Karpas-422 (cell line): ENCODE results near the gene DCHS1. TPM values are rescaled to one million over a fixed set of nuclear protein-coding genes. Genes with fewer than 3 reads are reported as not detected.

ENCODE experiments used
- DNase-seq: peaks from one replicate; pipeline ENCODE4 v3.0.0-alpha.2; 2015
- H2AFZ ChIP-seq: fragments of 200-600 bp; sonication (generic); 2 replicates; pipeline ENCODE4 v1.6.1; 2014; ENCODE audit warnings: antibody characterized with exemption, low read length, mixed read lengths
- H3K27ac ChIP-seq: fragments of 200-600 bp; sonication (generic); 2 replicates; pipeline ENCODE4 v1.5.1; 2014; ENCODE audit warnings: mild to moderate bottlenecking, low read length, moderate library complexity
- H3K27me3 ChIP-seq: fragments of 200-600 bp; sonication (generic); 2 replicates; pipeline ENCODE4 v1.6.1; 2014; ENCODE audit warnings: low read length, mixed read lengths
- H3K36me3 ChIP-seq: fragments of 200-600 bp; sonication (generic); 2 replicates; pipeline ENCODE4 v1.6.1; 2014; ENCODE audit warnings: low read length, mixed read lengths; ENCODE audit not compliant: insufficient read depth
- H3K4me1 ChIP-seq: fragments of 200-600 bp; sonication (generic); 2 replicates; pipeline ENCODE4 v1.6.1; 2014; ENCODE audit warnings: mild to moderate bottlenecking, low read length, mixed read lengths
- H3K4me2 ChIP-seq: fragments of 200-600 bp; sonication (generic); 2 replicates; pipeline ENCODE4 v1.6.1; 2014; ENCODE audit warnings: low read length, low read depth, mild to moderate bottlenecking; ENCODE audit not compliant: poor library complexity, severe bottlenecking
- H3K4me3 ChIP-seq: fragments of 200-600 bp; sonication (generic); 2 replicates; pipeline ENCODE4 v1.5.1; 2014; ENCODE audit warnings: mild to moderate bottlenecking, antibody characterized with exemption, low read length, mixed read lengths
- H3K79me2 ChIP-seq: fragments of 200-600 bp; sonication (generic); 2 replicates; pipeline ENCODE4 v1.6.1; 2014; ENCODE audit warnings: mild to moderate bottlenecking, low read length, mixed read lengths
- H3K9ac ChIP-seq: fragments of 200-600 bp; sonication (generic); 2 replicates; pipeline ENCODE4 v1.6.0; 2014; ENCODE audit warnings: low read length
- H3K9me2 ChIP-seq: fragments of 200-600 bp; sonication (generic), shearing (Covaris generic); replicated peaks from 2 replicates; pipeline ENCODE4 v1.6.0; 2014; ENCODE audit warnings: mild to moderate bottlenecking, low read length, moderate library complexity; ENCODE audit not compliant: insufficient read depth
- H3K9me3 ChIP-seq: fragments of 300-700, 200-600 bp; sonication (generic); 2 replicates; pipeline ENCODE4 v1.6.1; 2014; ENCODE audit warnings: low read length, mixed read lengths
- H4K20me1 ChIP-seq: fragments of 200-600 bp; sonication (generic); 2 replicates; pipeline ENCODE4 v1.6.1; 2014; ENCODE audit warnings: mild to moderate bottlenecking, antibody characterized with exemption, low read length, low read depth; ENCODE audit not compliant: insufficient read depth
- total RNA-seq: library from RNA; depleted of rRNA; stranded (reverse); fragments of >200 nt; shearing (Covaris generic); gene quantifications from 2 replicates; pipeline ENCODE4 v1.2.3, GENCODE V29; 2014; ENCODE audit warnings: low replicate concordance

The DCHS1 gene
- total RNA-seq, 1 experiment from 2014 or later: 0.04 TPM

GRCh38 chr11:6612213-6613041, 43.2 kb downstream of the DCHS1 start, which contains the start of gene TAF10:
Gene TAF10 (minus strand): TSS chr11:6612216. CDS start chr11:6612189, 27 bp downstream.
- Histone ChIP-seq H4K20me1 (no peaks in the 10 kb centered on the region; the same call in 1 of the 2 replicates), H3K9me2 (no peaks in the 10 kb centered on the region), H3K9ac (peak within 1 kb of the TSS; percentile 91), H3K4me2 (peak within 1 kb of the TSS; percentile 84), H3K4me1 (peaks cover 33% of the 10 kb centered on the region), H3K36me3 (peaks cover 24% of the 10 kb centered on the region), H3K4me3 (peak within 1 kb of the TSS; percentile 75), H3K79me2 (peaks cover 27% of the 10 kb centered on the region), H2AFZ (peak within 1 kb of the TSS; percentile 6; the same call in 1 of the 2 replicates), H3K9me3 (no peaks in the 10 kb centered on the region), H3K27me3 (no peaks in the 10 kb centered on the region), H3K27ac (peak within 1 kb of the TSS; percentile 84)
- peak; percentile 97 for DNase-seq

DNA sequence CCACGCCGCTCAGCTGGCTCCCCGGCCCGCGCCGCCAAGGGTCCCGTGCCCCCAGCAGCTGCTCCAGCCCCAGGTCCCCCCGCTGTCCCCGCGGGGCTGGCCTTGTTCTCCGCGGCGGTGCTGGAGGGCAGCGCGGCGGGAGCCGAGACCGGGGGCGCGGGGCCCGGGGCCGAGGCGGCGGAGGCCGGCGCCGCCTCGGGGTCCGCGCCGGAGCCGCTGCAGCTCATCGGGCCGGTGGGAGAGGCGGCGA, 43.7 kb downstream of the DCHS1 start:
- Histone ChIP-seq H3K36me3 (peaks cover 24% of the 10 kb centered on the region), H2AFZ (no peak overlapping the region)

DNA sequence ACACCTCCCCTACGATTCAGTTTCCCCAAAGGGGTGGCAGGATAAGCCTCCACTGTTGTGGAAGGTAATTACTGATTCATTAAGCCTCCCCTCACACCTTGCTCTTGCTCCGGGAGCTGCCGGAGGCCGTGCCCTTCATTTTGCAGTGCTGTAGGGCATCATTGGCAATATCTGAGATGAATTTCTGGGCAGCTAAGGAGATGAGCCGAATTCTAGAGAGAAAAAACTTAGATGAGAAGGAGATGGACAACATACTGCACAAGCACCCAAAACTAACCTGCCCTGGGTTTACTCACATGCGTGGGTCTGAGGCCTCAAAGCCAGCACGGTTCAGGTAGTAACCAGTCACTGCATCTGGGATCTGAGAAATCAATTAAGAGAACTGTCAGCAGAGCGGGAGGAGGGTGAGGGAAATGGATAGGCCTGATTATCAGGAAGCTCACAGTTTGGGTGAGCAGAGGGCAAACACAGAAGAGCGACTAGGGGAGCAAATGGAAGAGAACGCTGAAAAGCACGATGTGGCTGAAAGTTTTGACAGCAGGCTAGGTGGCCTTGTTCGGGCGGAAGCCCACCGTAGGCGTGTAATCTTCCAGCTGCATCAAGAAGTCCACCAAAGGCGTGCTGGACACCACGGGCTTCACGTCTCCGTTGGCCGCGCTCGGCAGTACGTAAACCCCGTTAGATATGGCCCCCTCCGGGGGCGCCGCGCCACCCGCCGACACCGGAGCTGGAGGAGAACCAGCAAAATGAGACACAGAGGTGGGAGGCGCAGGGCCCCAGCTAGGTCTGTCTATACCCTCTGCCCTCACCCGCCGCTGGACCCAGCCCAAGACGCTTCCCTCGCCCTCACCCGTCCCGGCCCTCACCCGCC, 44.3 kb downstream of the DCHS1 start:
- DNase-seq: peak; percentile 58
- H3K4me3 ChIP-seq: peak overlapping the region; percentile 75
- no peaks in the 10 kb centered on the region for H3K9me2 ChIP-seq
- peaks cover 44% of the 10 kb centered on the region for H3K4me1 ChIP-seq
- H4K20me1 ChIP-seq: no peaks in the 10 kb centered on the region; the same call in 1 of the 2 replicates
- no peak overlapping the region; the same call in 1 of the 2 replicates for H3K27ac ChIP-seq
- peaks cover 24% of the 10 kb centered on the region for H3K36me3 ChIP-seq
- no peaks in the 10 kb centered on the region for H3K9me3 ChIP-seq
- H3K9ac ChIP-seq: peak overlapping the region; percentile 91
- peak overlapping the region; percentile 84 for H3K4me2 ChIP-seq
- H3K27me3 ChIP-seq: no peaks in the 10 kb centered on the region
- H2AFZ ChIP-seq: no peak overlapping the region
- H3K79me2 ChIP-seq: peaks cover 38% of the 10 kb centered on the region

More for the DNA sequence above, 43.7 kb downstream of the DCHS1 start:
- Histone ChIP-seq H3K27me3 (no peaks in the 10 kb centered on the region), H3K4me3 (peak overlapping the region; percentile 75), H3K9ac (peak overlapping the region; percentile 91), H4K20me1 (no peaks in the 10 kb centered on the region; the same call in 1 of the 2 replicates), H3K79me2 (peaks cover 32% of the 10 kb centered on the region), H3K9me2 (no peaks in the 10 kb centered on the region), H3K4me2 (peak overlapping the region; percentile 84), H3K27ac (no peak overlapping the region; the same call in 1 of the 2 replicates), H3K9me3 (no peaks in the 10 kb centered on the region), H3K4me1 (peaks cover 39% of the 10 kb centered on the region)
- no peak for DNase-seq

GRCh38 chr11:6610591-6610990, 45.0 kb downstream of the DCHS1 start:
- Histone ChIP-seq H3K27ac (no peak overlapping the region), H3K9ac (peak overlapping the region; percentile 91), H3K4me2 (peak overlapping the region; percentile 84), H3K27me3 (no peaks in the 10 kb centered on the region), H3K9me3 (no peaks in the 10 kb centered on the region), H4K20me1 (no peaks in the 10 kb centered on the region; the same call in 1 of the 2 replicates), H3K9me2 (no peaks in the 10 kb centered on the region), H3K79me2 (peaks cover 43% of the 10 kb centered on the region), H3K4me3 (peak overlapping the region; percentile 75; the same call in 1 of the 2 replicates), H3K4me1 (peaks cover 52% of the 10 kb centered on the region), H2AFZ (no peak overlapping the region), H3K36me3 (peaks cover 24% of the 10 kb centered on the region)
- no peak for DNase-seq

- Histone ChIP-seq H3K4me1 (peaks cover 62% of the 10 kb centered on the region), H4K20me1 (no peaks in the 10 kb centered on the region; the same call in 1 of the 2 replicates), H3K9me2 (no peaks in the 10 kb centered on the region), H3K27ac (no peak overlapping the region), H3K9me3 (no peaks in the 10 kb centered on the region), H3K9ac (no peak overlapping the region), H3K27me3 (no peaks in the 10 kb centered on the region), H2AFZ (no peak overlapping the region), H3K4me2 (no peak overlapping the region), H3K79me2 (peaks cover 53% of the 10 kb centered on the region), H3K36me3 (peaks cover 24% of the 10 kb centered on the region), H3K4me3 (no peak overlapping the region)
- DNase-seq: no peak
These were observed 46.0 kb downstream of the DCHS1 start for GRCh38 chr11:6609502-6610015.

- H4K20me1 ChIP-seq: no peaks in the 10 kb centered on the region; the same call in 1 of the 2 replicates
- peaks cover 64% of the 10 kb centered on the region for H3K4me1 ChIP-seq
- no peak overlapping the region for H3K4me3 ChIP-seq
- no peaks in the 10 kb centered on the region for H3K27me3 ChIP-seq
- H3K9ac ChIP-seq: no peak overlapping the region
- peaks cover 24% of the 10 kb centered on the region for H3K36me3 ChIP-seq
- no peak for DNase-seq
- no peak overlapping the region for H3K27ac ChIP-seq
- no peak overlapping the region for H2AFZ ChIP-seq
- no peak overlapping the region for H3K4me2 ChIP-seq
- no peaks in the 10 kb centered on the region for H3K9me2 ChIP-seq
- H3K9me3 ChIP-seq: no peaks in the 10 kb centered on the region
- H3K79me2 ChIP-seq: peaks cover 60% of the 10 kb centered on the region
These were observed 46.7 kb downstream of the DCHS1 start for GRCh38 chr11:6608726-6609501.

- no peak overlapping the region for H3K4me3 ChIP-seq
These were observed 47.6 kb downstream of the DCHS1 start for GRCh38 chr11:6608011-6608410.

More at GRCh38 chr11:6608011-6608410, 47.6 kb downstream of the DCHS1 start:
- Histone ChIP-seq H3K36me3 (peaks cover 24% of the 10 kb centered on the region), H3K4me1 (peaks cover 60% of the 10 kb centered on the region), H3K9me3 (no peaks in the 10 kb centered on the region), H3K9me2 (no peaks in the 10 kb centered on the region), H3K27ac (no peak overlapping the region), H3K4me2 (no peak overlapping the region), H3K27me3 (no peaks in the 10 kb centered on the region), H3K79me2 (peaks cover 68% of the 10 kb centered on the region), H3K9ac (no peak overlapping the region), H2AFZ (no peak overlapping the region), H4K20me1 (no peaks in the 10 kb centered on the region; the same call in 1 of the 2 replicates)
- no peak for DNase-seq
